Renal pelvis (tissue), 12 donors: ENCODE measurements around the gene C7. TPM values are rescaled to one million over a fixed set of nuclear protein-coding genes. Genes with fewer than 3 reads are reported as not detected.
"Not testable (repeated sequence)": the region's sequence is repeated elsewhere in the genome, so short reads cannot be mapped to it uniquely, and the experiment has no call there.

Source experiments
- DNase-seq: peaks from one replicate; pipeline ENCODE4 v3.0.0-alpha.2; 2013
- long read RNA-seq, 16 experiments: transcript quantifications; one replicate each; lab custom pipeline, GENCODE V29; 2026
- polyA plus RNA-seq, 3 donors: library from polyadenylated mRNA; unstranded; fragments of 120-200 nt; gene quantifications; one replicate each; pipeline ENCODE4 v1.2.1, GENCODE V29; 2013; ENCODE audit not compliant: insufficient read length in 3 of 3

C7 gene
- 100 to 1,000 TPM; 117 to 148 (median 118) TPM for polyA plus RNA-seq
- long read RNA-seq, donor 1, full-length matches to known transcripts, result 22 of 36 reads
- long read RNA-seq, donor 1, partial matches to known transcripts, result 14 of 36 reads
- long read RNA-seq, donor 1, other reads (novel, unspliced or antisense), result 0 of 36 reads
- long read RNA-seq, donor 2, full-length matches to known transcripts, result 25 of 66 reads
- long read RNA-seq, donor 2, partial matches to known transcripts, result 41 of 66 reads
- long read RNA-seq, donor 2, other reads (novel, unspliced or antisense), result 0 of 66 reads
- long read RNA-seq, donor 3, full-length matches to known transcripts, result 26 of 26 reads
- long read RNA-seq, donor 3, partial matches to known transcripts, result 0 of 26 reads
- long read RNA-seq, donor 3, other reads (novel, unspliced or antisense), result 0 of 26 reads
- long read RNA-seq, donor 4, full-length matches to known transcripts, result 27 of 120 reads
- long read RNA-seq, donor 4, partial matches to known transcripts, result 93 of 120 reads
- long read RNA-seq, donor 4, other reads (novel, unspliced or antisense), result 0 of 120 reads
- long read RNA-seq, donor 5, full-length matches to known transcripts, result 9 of 9 reads
- long read RNA-seq, donor 5, partial matches to known transcripts, result 0 of 9 reads
- long read RNA-seq, donor 5, other reads (novel, unspliced or antisense), result 0 of 9 reads
- long read RNA-seq, donor 6, full-length matches to known transcripts, result 28 of 33 reads
- long read RNA-seq, donor 6, partial matches to known transcripts, result 5 of 33 reads
- long read RNA-seq, donor 6, other reads (novel, unspliced or antisense), result 0 of 33 reads
- long read RNA-seq, donor 7, full-length matches to known transcripts, result 22 of 124 reads
- long read RNA-seq, donor 7, partial matches to known transcripts, result 97 of 124 reads
- long read RNA-seq, donor 7, other reads (novel, unspliced or antisense), result 5 of 124 reads
- long read RNA-seq, donor 8, full-length matches to known transcripts, result 5 of 5 reads
- long read RNA-seq, donor 8, partial matches to known transcripts, result 0 of 5 reads
- long read RNA-seq, donor 8, other reads (novel, unspliced or antisense), result 0 of 5 reads
- long read RNA-seq, donor 9, full-length matches to known transcripts, result 40 of 74 reads
- long read RNA-seq, donor 9, partial matches to known transcripts, result 34 of 74 reads
- long read RNA-seq, donor 9, other reads (novel, unspliced or antisense), result 0 of 74 reads
- long read RNA-seq, donor 10, full-length matches to known transcripts, result 19 of 65 reads
- long read RNA-seq, donor 10, partial matches to known transcripts, result 46 of 65 reads
- long read RNA-seq, donor 10, other reads (novel, unspliced or antisense), result 0 of 65 reads
- long read RNA-seq, donor 11, full-length matches to known transcripts, result 7 of 7 reads
- long read RNA-seq, donor 11, partial matches to known transcripts, result 0 of 7 reads
- long read RNA-seq, donor 11, other reads (novel, unspliced or antisense), result 0 of 7 reads
- long read RNA-seq, donor 12, full-length matches to known transcripts, result 29 of 91 reads
- long read RNA-seq, donor 12, partial matches to known transcripts, result 62 of 91 reads
- long read RNA-seq, donor 12, other reads (novel, unspliced or antisense), result 0 of 91 reads
- long read RNA-seq, donor 13, full-length matches to known transcripts, result 9 of 9 reads
- long read RNA-seq, donor 13, partial matches to known transcripts, result 0 of 9 reads
- long read RNA-seq, donor 13, other reads (novel, unspliced or antisense), result 0 of 9 reads
- long read RNA-seq, donor 14, full-length matches to known transcripts, result 20 of 20 reads
- long read RNA-seq, donor 14, partial matches to known transcripts, result 0 of 20 reads
- long read RNA-seq, donor 14, other reads (novel, unspliced or antisense), result 0 of 20 reads
- long read RNA-seq, donor 15, full-length matches to known transcripts, result 26 of 63 reads
- long read RNA-seq, donor 15, partial matches to known transcripts, result 37 of 63 reads
- long read RNA-seq, donor 15, other reads (novel, unspliced or antisense), result 0 of 63 reads
- long read RNA-seq, donor 16, full-length matches to known transcripts, result 30 of 37 reads
- long read RNA-seq, donor 16, partial matches to known transcripts, result 0 of 37 reads
- long read RNA-seq, donor 16, other reads (novel, unspliced or antisense), result 7 of 37 reads

- peak; percentile 75 for DNase-seq
Measured at GRCh38 chr5:40909264-40909663, at the start of gene C7. Gene C7 (plus strand): TSS chr5:40909497. CDS start chr5:40909611, 114 bp downstream.

- DNase-seq, result no peak
Measured at GRCh38 chr5:40860711-40861110, 48.6 kb upstream of the C7 start.

GRCh38 chr5:40865004-40865403 lies 44.3 kb upstream of the C7 start:
- not testable (repeated sequence) for DNase-seq

- DNase-seq, result no peak
Measured at GRCh38 chr5:40866844-40867243, 42.5 kb upstream of the C7 start.

GRCh38 chr5:40869384-40869783 lies 39.9 kb upstream of the C7 start:
- DNase-seq, result no peak

GRCh38 chr5:40871177-40871576 lies 38.1 kb upstream of the C7 start:
- no peak for DNase-seq

GRCh38 chr5:40872253-40872652 lies 37.0 kb upstream of the C7 start:
- not testable (repeated sequence) for DNase-seq

- DNase-seq, result no peak
Measured at GRCh38 chr5:40873286-40873880, 35.9 kb upstream of the C7 start.

GRCh38 chr5:40875958-40876357 lies 33.3 kb upstream of the C7 start:
- DNase-seq, result no peak

- no peak for DNase-seq
Measured at GRCh38 chr5:40877371-40877988, 31.8 kb upstream of the C7 start.

- no peak for DNase-seq
Measured at GRCh38 chr5:40879163-40879942, 29.9 kb upstream of the C7 start.

GRCh38 chr5:40882291-40882690 lies 27.0 kb upstream of the C7 start:
- no peak for DNase-seq

- DNase-seq, result not testable (repeated sequence)
Measured at GRCh38 chr5:40883051-40883450, 26.2 kb upstream of the C7 start.

GRCh38 chr5:40895440-40896425 lies 13.6 kb upstream of the C7 start:
- not testable (repeated sequence) for DNase-seq

GRCh38 chr5:40904205-40904993 lies 4.9 kb upstream of the C7 start:
- peak; percentile 68 for DNase-seq

GRCh38 chr5:40904994-40905306 lies 4.3 kb upstream of the C7 start:
- no peak for DNase-seq
